Cardiac fibroblast (primary cell): ENCODE data around the gene KDM4F.

Source experiments
- DNase-seq, 2 donors: peaks; one replicate each; pipeline versions ENCODE4 v3.0.0 to v3.0.0-alpha.2; 2010; ENCODE audit warnings: low read depth in 2 of 2
- H3K4me3 ChIP-seq, 2 donors: replicated peaks in 1 of 2; 1 replicate in 1 of 2; 2 replicates in 1 of 2; pipeline ENCODE4 v1.5.1; 2011; ENCODE audit warnings: low read depth in 2 of 2, low read length in 2 of 2, mild to moderate bottlenecking in 2 of 2, moderate library complexity in 1 of 2
- TF ChIP-seq, protein P1 (sequence below): IDR thresholded peaks from one replicate; pipeline ENCODE4 v1.5.1; 2011; ENCODE audit warnings: low read depth, mild to moderate bottlenecking, low read length, inconsistent platforms

KDM4F gene

DNA sequence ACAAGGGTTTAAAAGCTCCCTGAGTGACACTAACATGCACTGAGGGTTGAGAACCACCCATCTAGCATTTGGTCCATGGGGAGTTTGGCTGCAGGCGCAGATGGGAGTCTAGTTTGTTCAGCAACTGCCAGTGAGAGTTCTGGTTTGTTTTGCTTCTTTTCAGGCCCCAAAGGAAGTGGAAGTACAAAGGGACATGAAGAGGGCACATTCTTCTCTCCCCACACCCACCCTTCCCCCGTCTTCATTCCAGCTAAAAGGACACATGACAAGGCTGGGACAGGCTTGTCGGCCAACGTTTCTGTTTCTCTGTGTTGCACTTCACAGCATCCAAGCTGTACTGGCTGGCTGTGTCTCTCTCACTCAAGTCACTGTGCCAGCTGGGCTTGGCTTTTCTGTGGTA lies 32.2 kb downstream of the KDM4F start:
- TF ChIP-seq, protein P1, sequence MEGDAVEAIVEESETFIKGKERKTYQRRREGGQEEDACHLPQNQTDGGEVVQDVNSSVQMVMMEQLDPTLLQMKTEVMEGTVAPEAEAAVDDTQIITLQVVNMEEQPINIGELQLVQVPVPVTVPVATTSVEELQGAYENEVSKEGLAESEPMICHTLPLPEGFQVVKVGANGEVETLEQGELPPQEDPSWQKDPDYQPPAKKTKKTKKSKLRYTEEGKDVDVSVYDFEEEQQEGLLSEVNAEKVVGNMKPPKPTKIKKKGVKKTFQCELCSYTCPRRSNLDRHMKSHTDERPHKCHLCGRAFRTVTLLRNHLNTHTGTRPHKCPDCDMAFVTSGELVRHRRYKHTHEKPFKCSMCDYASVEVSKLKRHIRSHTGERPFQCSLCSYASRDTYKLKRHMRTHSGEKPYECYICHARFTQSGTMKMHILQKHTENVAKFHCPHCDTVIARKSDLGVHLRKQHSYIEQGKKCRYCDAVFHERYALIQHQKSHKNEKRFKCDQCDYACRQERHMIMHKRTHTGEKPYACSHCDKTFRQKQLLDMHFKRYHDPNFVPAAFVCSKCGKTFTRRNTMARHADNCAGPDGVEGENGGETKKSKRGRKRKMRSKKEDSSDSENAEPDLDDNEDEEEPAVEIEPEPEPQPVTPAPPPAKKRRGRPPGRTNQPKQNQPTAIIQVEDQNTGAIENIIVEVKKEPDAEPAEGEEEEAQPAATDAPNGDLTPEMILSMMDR = no peak
- H3K4me3 ChIP-seq = no peak overlapping the region
- DNase-seq = peak; percentile 31 to 45

DNA sequence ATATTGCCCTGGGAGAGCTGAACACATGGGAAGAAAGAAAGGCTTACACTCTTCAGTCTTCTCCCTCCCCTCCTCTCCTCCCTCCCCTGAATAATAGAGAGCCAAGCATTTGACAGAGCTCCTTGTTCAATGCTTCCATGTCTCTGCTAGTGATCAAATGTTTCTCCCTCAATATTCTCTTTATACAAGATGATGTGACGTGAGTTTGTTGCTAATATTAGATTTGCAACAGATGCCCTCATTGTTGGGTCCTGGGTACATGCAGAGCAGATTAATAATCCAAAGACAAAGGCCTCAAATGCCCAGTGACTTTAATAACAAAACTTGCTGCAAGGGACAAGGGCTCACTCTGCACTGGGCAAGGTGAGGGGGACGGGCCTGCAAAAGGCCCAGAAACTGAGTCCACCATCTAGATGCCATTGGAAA lies 33.4 kb downstream of the KDM4F start:
- no peak overlapping the region for H3K4me3 ChIP-seq
- DNase-seq = no peak
- TF ChIP-seq, protein P1 = no peak

DNA sequence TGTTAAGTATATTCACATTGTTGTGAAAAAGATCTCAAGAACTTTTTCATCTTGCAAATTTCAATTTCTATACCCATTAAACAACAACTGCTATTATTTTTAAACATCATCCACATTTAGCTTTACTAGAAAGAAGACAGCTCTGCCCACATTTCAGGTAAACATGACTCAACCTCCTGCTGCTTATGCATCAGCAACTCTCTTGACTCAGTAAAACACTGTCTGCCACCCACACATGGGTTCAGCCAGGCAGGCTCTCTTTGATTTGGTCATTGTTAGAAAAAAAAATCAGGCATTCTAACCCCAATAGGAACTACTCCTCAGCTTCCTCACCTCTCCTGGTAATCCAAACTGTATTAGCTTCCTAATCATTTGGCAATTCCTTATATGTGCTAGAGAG lies 35.3 kb downstream of the KDM4F start:
- H3K4me3 ChIP-seq = no peak overlapping the region
- TF ChIP-seq, protein P1 = no peak
- DNase-seq = peak in 1 of 2 donors; percentile 54

DNA sequence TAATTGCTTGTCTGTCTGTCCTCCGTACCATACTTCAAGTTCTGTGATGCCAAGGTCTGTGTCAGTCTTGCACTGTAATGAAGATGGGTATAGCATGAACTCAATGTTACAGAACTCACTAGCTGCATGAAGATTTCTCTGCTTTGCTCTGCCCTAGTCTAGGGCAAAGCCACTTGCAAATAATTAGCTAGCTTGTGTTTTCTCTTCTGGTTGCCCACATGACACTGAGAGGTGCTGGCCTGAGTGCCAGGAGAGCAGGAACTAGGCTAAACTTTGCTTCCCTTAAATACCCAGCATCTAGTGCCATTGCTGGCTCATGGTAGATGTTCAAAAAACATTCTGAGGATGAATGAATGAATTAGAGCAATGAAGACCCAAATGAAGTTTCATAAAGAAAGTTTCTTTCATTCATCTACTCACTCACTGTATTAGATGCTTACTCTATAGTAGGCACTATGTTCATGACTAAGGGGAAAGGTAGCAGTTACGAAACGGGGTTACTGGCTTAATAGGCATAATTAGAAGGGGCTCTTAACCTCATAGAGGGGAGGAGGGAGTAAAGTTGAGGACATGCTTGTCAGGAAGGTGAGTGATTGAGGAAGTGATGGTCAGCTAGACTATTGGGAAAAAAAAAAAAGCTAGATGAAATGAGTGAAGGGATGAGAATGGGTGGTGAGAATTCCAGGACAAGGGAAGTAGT lies 36.0 kb downstream of the KDM4F start:
- TF ChIP-seq, protein P1 = no peak
- no peak for DNase-seq
- no peak overlapping the region for H3K4me3 ChIP-seq

DNA sequence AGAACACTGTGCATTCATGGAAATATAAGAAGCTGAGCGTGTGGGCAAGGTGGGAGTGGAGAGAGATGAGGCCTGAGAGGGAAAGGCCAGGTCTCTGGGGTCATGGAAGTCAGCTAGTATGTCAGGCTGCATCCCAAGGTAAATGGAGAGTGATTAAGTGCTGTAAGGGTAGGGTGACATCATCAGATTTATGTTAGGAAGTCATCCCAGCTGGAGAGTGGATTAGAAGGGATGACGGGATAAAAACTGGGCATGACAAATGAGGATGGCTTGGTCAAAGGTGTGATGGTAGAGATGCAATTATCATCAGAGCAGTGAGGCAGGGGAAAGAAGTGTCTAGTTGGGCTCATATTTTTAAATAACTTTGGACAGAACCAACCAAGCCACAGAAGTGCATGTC lies 36.9 kb downstream of the KDM4F start:
- TF ChIP-seq, protein P1 = no peak
- no peak for DNase-seq
- H3K4me3 ChIP-seq = no peak overlapping the region

DNA sequence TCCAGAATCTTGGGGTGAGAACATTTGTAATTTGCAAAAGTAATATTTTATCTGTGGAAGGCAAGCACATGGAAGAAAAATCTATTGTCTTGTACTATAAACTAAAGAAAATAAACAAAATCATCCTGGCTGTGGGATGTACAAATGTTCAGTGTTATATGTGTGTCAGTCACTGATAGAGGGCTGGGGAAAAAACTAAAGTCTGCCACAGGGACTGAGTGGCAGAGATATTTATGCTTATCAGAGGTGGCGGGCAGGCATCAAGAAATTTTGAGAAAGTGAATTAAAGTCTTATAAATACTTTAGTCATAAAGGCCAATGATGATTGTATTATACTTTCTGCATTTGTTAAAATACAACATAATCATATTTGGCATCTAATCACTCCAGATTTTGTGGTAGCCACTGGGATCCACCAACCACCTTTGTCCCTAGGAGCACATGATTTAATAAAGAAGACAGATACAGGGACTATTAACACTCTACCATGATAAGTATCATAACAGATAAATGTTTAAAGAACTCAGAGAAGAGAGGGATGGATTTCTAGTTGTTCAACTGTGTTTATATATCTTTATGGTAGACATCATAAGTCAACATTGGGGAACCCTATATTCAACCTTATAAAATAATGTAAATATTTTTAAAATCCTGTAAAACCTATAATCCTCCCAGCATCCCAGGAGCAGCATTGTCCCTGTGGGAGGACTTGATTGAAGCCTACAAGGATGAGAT lies 37.8 kb downstream of the KDM4F start:
- TF ChIP-seq, protein P1 = no peak
- no peak for DNase-seq
- no peak overlapping the region for H3K4me3 ChIP-seq
